Measurements from ENCODE around the gene NPPA. TPM values are rescaled to one million over a fixed set of nuclear protein-coding genes. Genes with fewer than 3 reads are reported as not detected.

Gene NPPA
- not detected in 2 replicates for total RNA-seq

DNA sequence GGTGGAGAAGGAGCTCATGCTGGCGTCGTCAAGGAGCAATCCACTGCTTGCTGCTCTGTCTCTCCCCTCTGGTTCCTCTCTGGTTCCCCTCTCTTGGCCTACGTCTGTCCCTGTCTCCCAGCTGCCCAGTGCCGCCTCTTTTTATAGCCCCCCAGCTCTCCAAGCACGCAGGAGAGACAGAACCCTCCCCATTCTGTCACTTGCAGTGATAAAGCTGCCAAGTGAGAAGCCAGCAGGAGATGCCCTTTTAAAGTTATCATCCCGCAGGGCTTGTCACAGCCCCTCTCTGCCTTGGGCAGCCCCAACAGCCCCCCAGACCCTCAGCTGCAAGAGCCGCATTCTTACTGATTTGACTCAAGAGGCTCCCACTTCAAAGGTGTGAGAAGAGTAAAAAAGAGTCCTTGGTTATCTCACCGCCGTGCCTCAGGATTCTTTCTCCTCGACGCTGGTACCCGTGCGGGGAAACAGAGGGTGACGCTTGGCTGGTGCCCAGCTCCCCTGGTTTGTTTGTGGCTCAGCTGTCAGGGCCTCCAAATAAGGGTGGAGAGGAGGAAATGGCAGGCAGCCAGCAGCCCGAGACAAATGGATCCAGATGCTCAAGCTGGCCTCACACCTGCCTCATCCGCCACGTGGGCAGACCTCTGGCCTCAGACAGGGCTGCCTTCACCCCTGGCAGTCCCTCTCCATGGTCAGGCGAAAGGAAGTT is at the start of gene NPPA:
Gene NPPA (minus strand): TSS at position 117 of the 706 bp plus-strand sequence. CDS start 99 bp downstream, at position 18.

DNA sequence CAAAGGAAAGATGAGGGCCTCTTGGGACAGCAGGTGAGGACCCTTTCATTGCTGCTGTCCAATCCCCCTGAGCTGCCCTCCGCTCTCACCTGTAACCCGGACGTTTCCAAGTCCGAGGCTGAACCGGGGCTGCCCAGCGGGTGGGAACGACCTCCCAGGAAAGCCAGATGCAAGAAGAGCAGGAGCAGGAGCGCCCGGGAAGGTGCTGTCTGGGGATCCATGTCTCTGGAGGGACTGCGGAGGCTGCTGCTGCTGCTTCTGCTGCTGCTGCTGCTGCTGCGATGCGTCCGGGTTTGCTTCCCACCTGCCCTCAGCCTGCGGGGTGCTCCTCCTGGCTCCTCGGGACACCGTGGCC is 11.0 kb upstream of the NPPA start, which contains the start of gene NPPB:
Gene NPPB (minus strand): TSS at position 333 of the 355 bp plus-strand sequence. CDS start 112 bp downstream, at position 221.

DNA sequence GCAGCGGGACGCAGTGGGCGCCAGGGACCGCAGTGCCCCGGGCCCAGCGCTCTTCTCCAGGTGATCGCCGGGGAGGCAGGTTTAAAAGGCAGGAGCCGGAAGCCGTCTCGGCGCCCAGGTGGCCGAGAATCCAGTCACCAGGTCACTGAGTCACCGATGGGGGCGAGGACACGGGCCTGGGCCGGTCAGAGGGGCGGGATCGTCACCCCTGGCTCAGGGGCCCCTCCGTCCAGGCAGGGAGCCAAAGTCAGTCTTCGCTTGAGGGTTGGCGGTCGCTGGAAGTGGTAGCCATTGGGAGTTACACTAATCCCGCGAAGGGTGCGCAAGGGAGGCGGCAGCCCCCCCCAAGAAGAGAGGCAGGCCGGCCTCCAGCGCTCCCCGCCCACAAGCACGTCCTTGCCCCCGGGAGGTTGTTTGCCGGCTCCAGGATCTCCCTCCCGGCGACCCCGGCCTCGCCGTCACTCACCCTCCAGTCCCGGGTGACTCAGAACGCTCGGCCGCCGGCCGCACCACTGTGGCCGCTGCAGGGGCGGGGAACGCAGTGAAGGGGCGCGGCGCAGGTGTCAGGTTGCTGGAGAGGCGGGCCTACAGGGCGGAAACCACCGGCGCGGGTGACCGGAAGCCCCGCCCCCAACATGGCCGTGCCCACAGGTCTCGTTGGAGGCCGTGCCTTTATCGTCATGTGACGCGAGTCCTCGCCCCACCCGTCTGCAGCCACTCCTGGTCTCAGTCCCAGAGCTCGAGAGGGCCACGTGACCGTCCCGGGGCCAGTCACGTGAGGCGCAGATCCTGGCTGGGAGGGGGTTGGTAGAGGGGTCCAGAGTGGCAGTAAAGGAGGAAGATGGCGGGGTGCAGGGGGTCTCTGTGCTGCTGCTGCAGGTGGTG is 41.9 kb downstream of the NPPA start, which contains the start of the genes CLCN6 and MTHFR:
Gene CLCN6 (plus strand): TSS at position 770 of the 885 bp plus-strand sequence. CDS start 72 bp downstream, at position 842.
Gene MTHFR (minus strand): TSS at position 543 of the 885 bp plus-strand sequence. CDS start 2,848 bp downstream, outside the sequence.

Other genes starting within 250 kb of the NPPA start
- gene FBXO2, start 193.4 kb downstream of the NPPA start, total RNA-seq = 1.1 and 4.4 TPM in 2 replicates
- 5.5 and 21.7 TPM in 2 replicates for gene FBXO44, start 192.9 kb downstream of the NPPA start, total RNA-seq
- 9.6 and 14.2 TPM in 2 replicates for gene FBXO6, start 183.6 kb downstream of the NPPA start, total RNA-seq
- 68.8 and 103 TPM in 2 replicates for gene MAD2L2, start 166.6 kb downstream of the NPPA start, total RNA-seq
- gene DRAXIN, start 156.1 kb downstream of the NPPA start, total RNA-seq = under 0.01 TPM in 2 replicates
- gene AGTRAP, start 111.6 kb downstream of the NPPA start, total RNA-seq = 73.2 and 85.6 TPM in 2 replicates
- gene C1orf167, start 85.6 kb downstream of the NPPA start, total RNA-seq = not detected in 2 replicates
- gene MTHFR, start 41.8 kb downstream of the NPPA start, total RNA-seq = 7.5 and 25.2 TPM in 2 replicates
- 6.7 and 11.5 TPM in 2 replicates for gene CLCN6, start 41.6 kb downstream of the NPPA start, total RNA-seq
- gene NPPB, start 11.2 kb upstream of the NPPA start, total RNA-seq = 7.4 and 17.8 TPM in 2 replicates
- gene KIAA2013, start 78.6 kb upstream of the NPPA start, total RNA-seq = 94.7 and 107 TPM in 2 replicates
- gene PLOD1, start 86.9 kb upstream of the NPPA start, total RNA-seq = 170 and 172 TPM in 2 replicates
- 46.0 and 54.8 TPM in 2 replicates for gene MFN2, start 132.7 kb upstream of the NPPA start, total RNA-seq
- gene MIIP, start 171.7 kb upstream of the NPPA start, total RNA-seq = 17.2 and 50.2 TPM in 2 replicates
- 0.13 and 0.16 TPM in 2 replicates for gene TNFRSF8, start 215.5 kb upstream of the NPPA start, total RNA-seq